ENCODE results near the gene CCDC51. TPM values are rescaled to one million over a fixed set of nuclear protein-coding genes. Genes with fewer than 3 reads are reported as not detected.

CCDC51 gene
- total and polyA plus RNA-seq, 2 experiments from 2014 or later = 20.8 to 24.1 TPM

DNA sequence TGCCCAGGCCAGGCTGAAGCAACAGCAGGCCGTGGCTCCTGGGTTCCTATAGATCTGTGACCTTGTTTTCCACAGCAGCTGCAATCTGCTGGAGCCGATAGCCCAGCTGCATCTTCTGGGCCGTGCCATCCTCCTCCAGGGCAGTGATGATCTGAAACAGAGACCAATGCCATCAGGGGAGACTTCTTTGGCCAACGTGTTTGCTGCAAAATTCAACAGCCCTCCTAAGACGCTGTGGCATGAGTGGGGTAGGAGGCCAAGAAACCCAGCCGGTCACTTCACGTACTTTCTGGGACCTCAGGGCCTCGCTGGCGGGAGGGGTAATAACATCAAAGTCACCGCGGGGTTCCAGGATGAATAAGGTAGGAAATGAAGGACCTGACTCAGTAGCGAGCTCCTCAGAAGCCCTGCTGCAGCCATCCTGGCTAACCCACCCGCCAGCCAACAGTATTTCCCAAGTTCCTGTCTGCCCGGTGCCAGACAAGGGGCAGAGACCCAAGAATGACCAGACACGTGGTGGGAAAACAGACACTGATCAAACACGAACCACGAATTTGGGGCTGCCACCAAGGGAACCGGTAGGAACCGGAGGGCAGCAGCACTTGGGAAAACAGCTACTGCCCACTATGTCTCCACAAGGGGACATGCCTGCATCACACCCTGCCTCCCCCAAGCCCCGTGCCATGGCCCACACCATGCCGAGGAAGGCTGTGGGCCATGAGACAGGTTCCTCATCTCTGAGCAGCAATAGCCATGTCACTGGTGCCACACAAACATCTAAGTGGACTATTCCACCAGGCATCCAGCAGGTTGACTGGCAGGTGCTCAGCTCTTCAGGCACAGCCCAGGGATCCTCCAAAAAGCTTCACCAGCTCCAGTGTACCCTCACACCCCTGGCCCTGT lies 35.2 kb downstream of the CCDC51 start:
- Mint-ChIP-seq H3K27ac (no peak overlapping the region), H3K4me1 (no peaks in the 10 kb centered on the region; the same call in 1 of the 3 replicates), H3K4me3 (no peak overlapping the region), H3K27me3 (ENCODE audit: insufficient read depth, low read depth, poor library complexity) (peaks cover 10% of the 10 kb centered on the region), H3K36me3 (ENCODE audit: low read depth) (peaks cover 88% of the 10 kb centered on the region), H3K9me3 (no peaks in the 10 kb centered on the region)
- Histone ChIP-seq H4K20me1 (replicated peaks; ENCODE audit: insufficient read depth) (no peaks in the 10 kb centered on the region; the same call in 1 of the 2 replicates), H3K36me3 (ENCODE audit: insufficient read depth) (peaks cover 13% of the 10 kb centered on the region), H3K27me3 (ENCODE audit: insufficient read depth) (no peaks in the 10 kb centered on the region), H3K79me2 (replicated peaks; ENCODE audit: insufficient read depth) (no peaks in the 10 kb centered on the region), H2AFZ (no peak overlapping the region), H3K4me3 (no peak overlapping the region), H3K4me1 (ENCODE audit: insufficient read depth) (no peaks in the 10 kb centered on the region), H3K27ac (ENCODE audit: low read depth) (no peak overlapping the region), H3K4me2 (no peak overlapping the region), H3K9me2 (ENCODE audit: insufficient read depth) (no peaks in the 10 kb centered on the region), H3F3A (replicated peaks; ENCODE audit: low read depth) (no peaks in the 10 kb centered on the region; the same call in 1 of the 2 replicates)
- TF ChIP-seq CREB1 (CRISPR knock-in tag; IDR thresholded peaks at IDR 0.05; ENCODE audit: low read depth) (no peak), JUNB (IDR thresholded peaks at IDR 0.05; ENCODE audit: unreplicated experiment) (no peak), NANOG (IDR thresholded peaks at IDR 0.05; ENCODE audit: borderline replicate concordance) (no peak), STAT1 (IDR thresholded peaks at IDR 0.05; ENCODE audit: unreplicated experiment) (no peak), EZH2 (IDR thresholded peaks at IDR 0.05; ENCODE audit: low read depth, unreplicated experiment) (no peak), EZH2phosphoT487 (IDR thresholded peaks at IDR 0.05; ENCODE audit: unreplicated experiment) (no peak), ZNF331 (CRISPR knock-in tag; IDR thresholded peaks at IDR 0.05; ENCODE audit: low read depth) (no peak), ZNF114 (CRISPR knock-in tag; IDR thresholded peaks at IDR 0.05) (no peak), POLR2AphosphoS5 (IDR thresholded peaks at IDR 0.05; ENCODE audit: low read depth) (no peak)
- TF ChIP-seq, protein P1, sequence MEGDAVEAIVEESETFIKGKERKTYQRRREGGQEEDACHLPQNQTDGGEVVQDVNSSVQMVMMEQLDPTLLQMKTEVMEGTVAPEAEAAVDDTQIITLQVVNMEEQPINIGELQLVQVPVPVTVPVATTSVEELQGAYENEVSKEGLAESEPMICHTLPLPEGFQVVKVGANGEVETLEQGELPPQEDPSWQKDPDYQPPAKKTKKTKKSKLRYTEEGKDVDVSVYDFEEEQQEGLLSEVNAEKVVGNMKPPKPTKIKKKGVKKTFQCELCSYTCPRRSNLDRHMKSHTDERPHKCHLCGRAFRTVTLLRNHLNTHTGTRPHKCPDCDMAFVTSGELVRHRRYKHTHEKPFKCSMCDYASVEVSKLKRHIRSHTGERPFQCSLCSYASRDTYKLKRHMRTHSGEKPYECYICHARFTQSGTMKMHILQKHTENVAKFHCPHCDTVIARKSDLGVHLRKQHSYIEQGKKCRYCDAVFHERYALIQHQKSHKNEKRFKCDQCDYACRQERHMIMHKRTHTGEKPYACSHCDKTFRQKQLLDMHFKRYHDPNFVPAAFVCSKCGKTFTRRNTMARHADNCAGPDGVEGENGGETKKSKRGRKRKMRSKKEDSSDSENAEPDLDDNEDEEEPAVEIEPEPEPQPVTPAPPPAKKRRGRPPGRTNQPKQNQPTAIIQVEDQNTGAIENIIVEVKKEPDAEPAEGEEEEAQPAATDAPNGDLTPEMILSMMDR (conservative IDR thresholded peaks at IDR 0.05; ENCODE audit: low read depth in 2 of 2) = no peak
- TF ChIP-seq, protein P2, sequence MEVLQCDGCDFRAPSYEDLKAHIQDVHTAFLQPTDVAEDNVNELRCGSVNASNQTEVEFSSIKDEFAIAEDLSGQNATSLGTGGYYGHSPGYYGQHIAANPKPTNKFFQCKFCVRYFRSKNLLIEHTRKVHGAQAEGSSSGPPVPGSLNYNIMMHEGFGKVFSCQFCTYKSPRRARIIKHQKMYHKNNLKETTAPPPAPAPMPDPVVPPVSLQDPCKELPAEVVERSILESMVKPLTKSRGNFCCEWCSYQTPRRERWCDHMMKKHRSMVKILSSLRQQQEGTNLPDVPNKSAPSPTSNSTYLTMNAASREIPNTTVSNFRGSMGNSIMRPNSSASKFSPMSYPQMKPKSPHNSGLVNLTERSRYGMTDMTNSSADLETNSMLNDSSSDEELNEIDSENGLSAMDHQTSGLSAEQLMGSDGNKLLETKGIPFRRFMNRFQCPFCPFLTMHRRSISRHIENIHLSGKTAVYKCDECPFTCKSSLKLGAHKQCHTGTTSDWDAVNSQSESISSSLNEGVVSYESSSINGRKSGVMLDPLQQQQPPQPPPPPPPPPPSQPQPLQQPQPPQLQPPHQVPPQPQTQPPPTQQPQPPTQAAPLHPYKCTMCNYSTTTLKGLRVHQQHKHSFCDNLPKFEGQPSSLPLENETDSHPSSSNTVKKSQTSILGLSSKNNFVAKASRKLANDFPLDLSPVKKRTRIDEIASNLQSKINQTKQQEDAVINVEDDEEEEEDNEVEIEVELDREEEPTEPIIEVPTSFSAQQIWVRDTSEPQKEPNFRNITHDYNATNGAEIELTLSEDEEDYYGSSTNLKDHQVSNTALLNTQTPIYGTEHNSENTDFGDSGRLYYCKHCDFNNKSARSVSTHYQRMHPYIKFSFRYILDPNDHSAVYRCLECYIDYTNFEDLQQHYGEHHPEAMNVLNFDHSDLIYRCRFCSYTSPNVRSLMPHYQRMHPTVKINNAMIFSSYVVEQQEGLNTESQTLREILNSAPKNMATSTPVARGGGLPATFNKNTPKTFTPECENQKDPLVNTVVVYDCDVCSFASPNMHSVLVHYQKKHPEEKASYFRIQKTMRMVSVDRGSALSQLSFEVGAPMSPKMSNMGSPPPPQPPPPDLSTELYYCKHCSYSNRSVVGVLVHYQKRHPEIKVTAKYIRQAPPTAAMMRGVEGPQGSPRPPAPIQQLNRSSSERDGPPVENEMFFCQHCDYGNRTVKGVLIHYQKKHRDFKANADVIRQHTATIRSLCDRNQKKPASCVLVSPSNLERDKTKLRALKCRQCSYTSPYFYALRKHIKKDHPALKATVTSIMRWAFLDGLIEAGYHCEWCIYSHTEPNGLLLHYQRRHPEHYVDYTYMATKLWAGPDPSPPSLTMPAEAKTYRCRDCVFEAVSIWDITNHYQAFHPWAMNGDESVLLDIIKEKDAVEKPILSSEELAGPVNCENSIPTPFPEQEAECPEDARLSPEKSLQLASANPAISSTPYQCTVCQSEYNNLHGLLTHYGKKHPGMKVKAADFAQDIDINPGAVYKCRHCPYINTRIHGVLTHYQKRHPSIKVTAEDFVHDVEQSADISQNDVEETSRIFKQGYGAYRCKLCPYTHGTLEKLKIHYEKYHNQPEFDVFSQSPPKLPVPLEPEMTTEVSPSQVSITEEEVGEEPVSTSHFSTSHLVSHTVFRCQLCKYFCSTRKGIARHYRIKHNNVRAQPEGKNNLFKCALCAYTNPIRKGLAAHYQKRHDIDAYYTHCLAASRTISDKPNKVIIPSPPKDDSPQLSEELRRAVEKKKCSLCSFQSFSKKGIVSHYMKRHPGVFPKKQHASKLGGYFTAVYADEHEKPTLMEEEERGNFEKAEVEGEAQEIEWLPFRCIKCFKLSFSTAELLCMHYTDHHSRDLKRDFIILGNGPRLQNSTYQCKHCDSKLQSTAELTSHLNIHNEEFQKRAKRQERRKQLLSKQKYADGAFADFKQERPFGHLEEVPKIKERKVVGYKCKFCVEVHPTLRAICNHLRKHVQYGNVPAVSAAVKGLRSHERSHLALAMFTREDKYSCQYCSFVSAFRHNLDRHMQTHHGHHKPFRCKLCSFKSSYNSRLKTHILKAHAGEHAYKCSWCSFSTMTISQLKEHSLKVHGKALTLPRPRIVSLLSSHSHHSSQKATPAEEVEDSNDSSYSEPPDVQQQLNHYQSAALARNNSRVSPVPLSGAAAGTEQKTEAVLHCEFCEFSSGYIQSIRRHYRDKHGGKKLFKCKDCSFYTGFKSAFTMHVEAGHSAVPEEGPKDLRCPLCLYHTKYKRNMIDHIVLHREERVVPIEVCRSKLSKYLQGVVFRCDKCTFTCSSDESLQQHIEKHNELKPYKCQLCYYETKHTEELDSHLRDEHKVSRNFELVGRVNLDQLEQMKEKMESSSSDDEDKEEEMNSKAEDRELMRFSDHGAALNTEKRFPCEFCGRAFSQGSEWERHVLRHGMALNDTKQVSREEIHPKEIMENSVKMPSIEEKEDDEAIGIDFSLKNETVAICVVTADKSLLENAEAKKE (CRISPR knock-in tag; IDR thresholded peaks at IDR 0.05) = no peak
- TF ChIP-seq, protein P3, sequence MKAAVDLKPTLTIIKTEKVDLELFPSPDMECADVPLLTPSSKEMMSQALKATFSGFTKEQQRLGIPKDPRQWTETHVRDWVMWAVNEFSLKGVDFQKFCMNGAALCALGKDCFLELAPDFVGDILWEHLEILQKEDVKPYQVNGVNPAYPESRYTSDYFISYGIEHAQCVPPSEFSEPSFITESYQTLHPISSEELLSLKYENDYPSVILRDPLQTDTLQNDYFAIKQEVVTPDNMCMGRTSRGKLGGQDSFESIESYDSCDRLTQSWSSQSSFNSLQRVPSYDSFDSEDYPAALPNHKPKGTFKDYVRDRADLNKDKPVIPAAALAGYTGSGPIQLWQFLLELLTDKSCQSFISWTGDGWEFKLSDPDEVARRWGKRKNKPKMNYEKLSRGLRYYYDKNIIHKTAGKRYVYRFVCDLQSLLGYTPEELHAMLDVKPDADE (IDR thresholded peaks at IDR 0.05) = no peak
- TF ChIP-seq, protein P4, sequence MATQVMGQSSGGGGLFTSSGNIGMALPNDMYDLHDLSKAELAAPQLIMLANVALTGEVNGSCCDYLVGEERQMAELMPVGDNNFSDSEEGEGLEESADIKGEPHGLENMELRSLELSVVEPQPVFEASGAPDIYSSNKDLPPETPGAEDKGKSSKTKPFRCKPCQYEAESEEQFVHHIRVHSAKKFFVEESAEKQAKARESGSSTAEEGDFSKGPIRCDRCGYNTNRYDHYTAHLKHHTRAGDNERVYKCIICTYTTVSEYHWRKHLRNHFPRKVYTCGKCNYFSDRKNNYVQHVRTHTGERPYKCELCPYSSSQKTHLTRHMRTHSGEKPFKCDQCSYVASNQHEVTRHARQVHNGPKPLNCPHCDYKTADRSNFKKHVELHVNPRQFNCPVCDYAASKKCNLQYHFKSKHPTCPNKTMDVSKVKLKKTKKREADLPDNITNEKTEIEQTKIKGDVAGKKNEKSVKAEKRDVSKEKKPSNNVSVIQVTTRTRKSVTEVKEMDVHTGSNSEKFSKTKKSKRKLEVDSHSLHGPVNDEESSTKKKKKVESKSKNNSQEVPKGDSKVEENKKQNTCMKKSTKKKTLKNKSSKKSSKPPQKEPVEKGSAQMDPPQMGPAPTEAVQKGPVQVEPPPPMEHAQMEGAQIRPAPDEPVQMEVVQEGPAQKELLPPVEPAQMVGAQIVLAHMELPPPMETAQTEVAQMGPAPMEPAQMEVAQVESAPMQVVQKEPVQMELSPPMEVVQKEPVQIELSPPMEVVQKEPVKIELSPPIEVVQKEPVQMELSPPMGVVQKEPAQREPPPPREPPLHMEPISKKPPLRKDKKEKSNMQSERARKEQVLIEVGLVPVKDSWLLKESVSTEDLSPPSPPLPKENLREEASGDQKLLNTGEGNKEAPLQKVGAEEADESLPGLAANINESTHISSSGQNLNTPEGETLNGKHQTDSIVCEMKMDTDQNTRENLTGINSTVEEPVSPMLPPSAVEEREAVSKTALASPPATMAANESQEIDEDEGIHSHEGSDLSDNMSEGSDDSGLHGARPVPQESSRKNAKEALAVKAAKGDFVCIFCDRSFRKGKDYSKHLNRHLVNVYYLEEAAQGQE (IDR thresholded peaks at IDR 0.05; ENCODE audit: unreplicated experiment) = no peak
- no peak for DNase-seq (ENCODE audit: low spot score)
- no peak for ATAC-seq

All from GM23338 (cell line).